A549 (cell line): Measurements from ENCODE around the gene KCNG4. TPM values are rescaled to one million over a fixed set of nuclear protein-coding genes. Genes with fewer than 3 reads are reported as not detected.

ENCODE experiments used
- ATAC-seq, 2 experiments: fragments of 200-7000 bp in 1 of 2; fragments of >200 bp in 1 of 2; cut with Nextera tagmentation in 1 of 2; cut with Tn5 transposase in 1 of 2; 3 replicates each; pipeline versions ENCODE4 v1.8.0 to v1.9.1; 2018 to 2020; ENCODE audit warnings: mild to moderate bottlenecking in 1 of 2, moderate library complexity in 1 of 2
- CTCF ChIA-PET: fragments of 300-600 bp; sonication (Branson Sonifier 250); formaldehyde crosslinking; extraction: SDS; loops from one replicate; lab custom pipeline; 2021; ENCODE audit warnings: antibody characterized with exemption, inconsistent platforms; lab: Yijun Ruan, JAX
- POLR2A ChIA-PET: fragments of 350-600 bp; formaldehyde crosslinking; extraction: SDS; loops from one replicate; lab custom pipeline; 2021; ENCODE audit warnings: antibody characterized with exemption, inconsistent platforms; lab: Yijun Ruan, JAX
- DNase-seq, 2 experiments: peaks; one replicate each; pipeline versions ENCODE4 v3.0.0 to v3.0.0-alpha.2; 2011 to 2016; ENCODE audit warnings: low read depth in 1 of 2, low spot score in 1 of 2
- FAIRE-seq: peaks from 2 replicates; lab custom pipeline; 2011; peaks lifted over from hg19 to GRCh38; lab: Jason Lieb, UNC
- H3K27ac ChIP-seq, 2 experiments: fragments of >200 bp; sonication (Bioruptor Twin); formaldehyde crosslinking; 3 replicates each; pipeline ENCODE4 v1.5.1; 2016 to 2017
- H3K4me1 ChIP-seq: fragments of >200 bp; sonication (Bioruptor Twin); formaldehyde crosslinking; 3 replicates; pipeline ENCODE4 v1.6.1; 2016
- H3K4me2 ChIP-seq: fragments of >200 bp; sonication (Bioruptor Twin); formaldehyde crosslinking; 3 replicates; pipeline ENCODE4 v1.6.1; 2016
- H3K4me3 ChIP-seq: fragments of >200 bp; sonication (Bioruptor Twin); formaldehyde crosslinking; 3 replicates; pipeline ENCODE4 v1.5.1; 2016
- H3K9me3 ChIP-seq: fragments of >200 bp; sonication (Bioruptor Twin); formaldehyde crosslinking; 3 replicates; pipeline ENCODE4 v1.6.1; 2016
- CBX2 ChIP-seq: fragments of 200-600 bp; sonication (generic); IDR thresholded peaks from 2 replicates; pipeline ENCODE4 v1.6.1; 2016; ENCODE audit warnings: low read depth, mild to moderate bottlenecking, borderline replicate concordance
- CBX8 ChIP-seq: fragments of 200-600 bp; sonication (generic); IDR thresholded peaks from 2 replicates; pipeline ENCODE4 v1.6.1; 2016
- CEBPB ChIP-seq, 2 experiments: fragments of >200 bp in 1 of 2; sonication (Bioruptor Twin) in 1 of 2; formaldehyde crosslinking in 1 of 2; IDR thresholded peaks; 2 replicates each; pipeline ENCODE4 v1.6.1; 2012 to 2016
- CHD4 ChIP-seq: fragments of 200-600 bp; sonication (generic); IDR thresholded peaks from 2 replicates; pipeline ENCODE4 v1.6.1; 2016; ENCODE audit warnings: antibody characterized with exemption, mild to moderate bottlenecking, borderline replicate concordance
- EHF ChIP-seq: fragments of 250-450 bp; sonication (Bioruptor Pico); IDR thresholded peaks from 2 replicates; pipeline ENCODE4 v1.5.0; 2020; ENCODE audit warnings: mild to moderate bottlenecking
- FOXS1 ChIP-seq: fragments of 250-450 bp; sonication (Bioruptor Pico); IDR thresholded peaks from 2 replicates; pipeline ENCODE4 v1.5.0; 2020; ENCODE audit warnings: mild to moderate bottlenecking, moderate library complexity
- GATA3 ChIP-seq: IDR thresholded peaks from 2 replicates; pipeline ENCODE4 v1.6.1; 2012; ENCODE audit warnings: borderline replicate concordance
- HEYL ChIP-seq: fragments of 250-450 bp; sonication (Bioruptor Pico); IDR thresholded peaks from 2 replicates; pipeline ENCODE4 v1.8.0; 2021; ENCODE audit warnings: mild to moderate bottlenecking, moderate library complexity
- HOXA7 ChIP-seq: fragments of 250-450 bp; sonication (Bioruptor Pico); IDR thresholded peaks from 2 replicates; pipeline ENCODE4 v1.5.0; 2020; ENCODE audit warnings: mild to moderate bottlenecking, moderate library complexity
- JUN ChIP-seq, 2 experiments: fragments of >200 bp; sonication (Bioruptor Twin); formaldehyde crosslinking; IDR thresholded peaks; 2 replicates in 1 of 2; 3 replicates in 1 of 2; pipeline ENCODE4 v1.6.1; 2016 to 2017
- KDM1A ChIP-seq: fragments of 200-600 bp; sonication (generic); IDR thresholded peaks from 2 replicates; pipeline ENCODE4 v1.6.1; 2016; ENCODE audit warnings: low read depth, mild to moderate bottlenecking
- KDM5A ChIP-seq: fragments of 200-600 bp; sonication (generic); IDR thresholded peaks from 2 replicates; pipeline ENCODE4 v1.6.1; 2016; ENCODE audit warnings: antibody characterized with exemption, mild to moderate bottlenecking
- MAZ ChIP-seq: fragments of 150-350 bp; IDR thresholded peaks from 2 replicates; pipeline ENCODE4 v1.6.1; 2014; ENCODE audit warnings: antibody characterized with exemption, low read depth, low read length, borderline replicate concordance
- MYC ChIP-seq: IDR thresholded peaks from 2 replicates; pipeline ENCODE4 v1.6.1; 2012; ENCODE audit warnings: mild to moderate bottlenecking, inconsistent platforms, low read length, improper control_type of control experiment, borderline replicate concordance
- NFE2L2 ChIP-seq: fragments of 150-350 bp; conservative IDR thresholded peaks from 2 replicates; pipeline ENCODE4 v1.6.1; 2014; ENCODE audit warnings: low read length
- POLR2A ChIP-seq: IDR thresholded peaks from 2 replicates; pipeline ENCODE4 v1.6.1; 2012; ENCODE audit warnings: mild to moderate bottlenecking, low read length
- POLR2AphosphoS2 ChIP-seq: conservative IDR thresholded peaks from 2 replicates; pipeline ENCODE4 v1.6.1; 2012; ENCODE audit warnings: low read length, improper control_type of control experiment, inconsistent platforms
- RAD21 ChIP-seq, 2 experiments: fragments of >200 bp in 1 of 2; sonication (Bioruptor Twin) in 1 of 2; formaldehyde crosslinking in 1 of 2; IDR thresholded peaks in 1 of 2; conservative IDR thresholded peaks in 1 of 2; 2 replicates in 1 of 2; 3 replicates in 1 of 2; pipeline ENCODE4 v1.6.1; 2012 to 2018; ENCODE audit warnings: inconsistent platforms in 1 of 2
- RCOR1 ChIP-seq: fragments of 150-350 bp; IDR thresholded peaks from 2 replicates; pipeline ENCODE4 v1.6.1; 2014; ENCODE audit warnings: antibody characterized with exemption, low read length, low read depth
- SMC3 ChIP-seq: fragments of >200 bp; sonication (Bioruptor Twin); formaldehyde crosslinking; IDR thresholded peaks from 3 replicates; pipeline ENCODE4 v1.6.1; 2018; ENCODE audit warnings: inconsistent platforms
- TFCP2L1 ChIP-seq: fragments of 250-450 bp; sonication (Bioruptor Pico); IDR thresholded peaks from 2 replicates; pipeline ENCODE4 v1.5.0; 2021; ENCODE audit warnings: mild to moderate bottlenecking
- TP53 ChIP-seq: fragments of 250-450 bp; sonication (Bioruptor Pico); IDR thresholded peaks from 2 replicates; pipeline ENCODE4 v1.5.0; 2021; ENCODE audit warnings: mild to moderate bottlenecking, moderate library complexity
- ZC3H11A ChIP-seq: fragments of 450-650 bp; IDR thresholded peaks from 2 replicates; pipeline ENCODE4 v1.6.1; 2014; ENCODE audit warnings: antibody characterized with exemption, mild to moderate bottlenecking
- ZFP36 ChIP-seq: fragments of 450-650 bp; IDR thresholded peaks from 2 replicates; pipeline ENCODE4 v1.6.1; 2014; ENCODE audit warnings: borderline replicate concordance; ENCODE audit not compliant: partially characterized antibody
- ZNF302 ChIP-seq: fragments of 250-450 bp; sonication (Bioruptor Pico); IDR thresholded peaks from 2 replicates; pipeline ENCODE4 v1.9.0; 2021; ENCODE audit warnings: inconsistent platforms, mild to moderate bottlenecking, moderate library complexity
- ZSCAN20 ChIP-seq: fragments of 250-450 bp; sonication (Bioruptor Pico); IDR thresholded peaks from 2 replicates; pipeline ENCODE4 v1.8.0; 2022; ENCODE audit warnings: mild to moderate bottlenecking, moderate library complexity
- WGBS: methylation state at CpG from one replicate; pipeline ENCODE4 v1.1.6; 2017; ENCODE audit errors: missing lambda C conversion rate; 5-methylcytosine and 5-hydroxymethylcytosine counted together
- polyA minus RNA-seq: library from RNA; depleted of rRNA, polyadenylated mRNA; stranded (reverse); fragments of >200 nt; gene quantifications from 2 replicates; pipeline ENCODE4 v1.2.3, GENCODE V29; 2011; rRNA and poly(A)+ RNA removed
- polyA plus RNA-seq, 4 experiments: library from polyadenylated mRNA; depleted of rRNA in 3 of 4; stranded (reverse); fragments of >200 nt; fragmentation: RNase III in 1 of 4; extraction: RNeasy Plus Mini Kit Qiagen cat#74134 plus additional on column Dnase treatment in 1 of 4; gene quantifications; 2 replicates in 3 of 4; 3 replicates in 1 of 4; pipeline ENCODE4 v1.2.3, GENCODE V29; 2011 to 2017
- TF ChIP-seq, protein P1 (sequence below): IDR thresholded peaks from 2 replicates; pipeline ENCODE4 v1.6.1; 2012; ENCODE audit warnings: low read depth, borderline replicate concordance
- TF ChIP-seq, protein P2 (sequence below): fragments of 200-600 bp; sonication (generic); IDR thresholded peaks from 2 replicates; pipeline ENCODE4 v1.6.1; 2016; ENCODE audit warnings: antibody characterized with exemption, mild to moderate bottlenecking, moderate library complexity

KCNG4 gene, protein sequence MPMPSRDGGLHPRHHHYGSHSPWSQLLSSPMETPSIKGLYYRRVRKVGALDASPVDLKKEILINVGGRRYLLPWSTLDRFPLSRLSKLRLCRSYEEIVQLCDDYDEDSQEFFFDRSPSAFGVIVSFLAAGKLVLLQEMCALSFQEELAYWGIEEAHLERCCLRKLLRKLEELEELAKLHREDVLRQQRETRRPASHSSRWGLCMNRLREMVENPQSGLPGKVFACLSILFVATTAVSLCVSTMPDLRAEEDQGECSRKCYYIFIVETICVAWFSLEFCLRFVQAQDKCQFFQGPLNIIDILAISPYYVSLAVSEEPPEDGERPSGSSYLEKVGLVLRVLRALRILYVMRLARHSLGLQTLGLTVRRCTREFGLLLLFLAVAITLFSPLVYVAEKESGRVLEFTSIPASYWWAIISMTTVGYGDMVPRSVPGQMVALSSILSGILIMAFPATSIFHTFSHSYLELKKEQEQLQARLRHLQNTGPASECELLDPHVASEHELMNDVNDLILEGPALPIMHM
- polyA plus RNA-seq (2011; rRNA removed) (not detected in 2 replicates), polyA plus RNA-seq (2017; fragmentation: RNase III; extraction: RNeasy Plus Mini Kit Qiagen cat#74134 plus additional on column Dnase treatment) (not detected in 3 replicates), polyA minus RNA-seq (not detected in 2 replicates)
- polyA plus RNA-seq (2012; cell fraction: cytosol; rRNA removed): not detected in 2 replicates
- 0.01 TPM in 1 of 2 replicates, not detected in the other for polyA plus RNA-seq (2012; cell fraction: nucleus; rRNA removed)

- H3K27ac ChIP-seq: no peak within 1 kb of the TSS
- no peaks in the 10 kb centered on the region for H3K4me1 ChIP-seq
- 40% methylated on average over 3 of the region's 7 CpGs for WGBS
- TF ChIP-seq RCOR1 (no peak), TP53 (no peak), CHD4 (no peak), KDM1A (no peak), HOXA7 (no peak), KDM5A (no peak), SMC3 (no peak), JUN (IDR thresholded peaks at IDR 0.05) (no peak), RAD21 (conservative IDR thresholded peaks at IDR 0.05 in 1 of 2, IDR thresholded peaks at IDR 0.05 in 1 of 2) (no peak), POLR2AphosphoS2 (no peak), EHF (CRISPR knock-in tag) (no peak), ZNF302 (CRISPR knock-in tag) (no peak), GATA3 (no peak), TFCP2L1 (CRISPR knock-in tag) (no peak), POLR2A (no peak), HEYL (CRISPR knock-in tag) (no peak)
- TF ChIP-seq, protein P1, sequence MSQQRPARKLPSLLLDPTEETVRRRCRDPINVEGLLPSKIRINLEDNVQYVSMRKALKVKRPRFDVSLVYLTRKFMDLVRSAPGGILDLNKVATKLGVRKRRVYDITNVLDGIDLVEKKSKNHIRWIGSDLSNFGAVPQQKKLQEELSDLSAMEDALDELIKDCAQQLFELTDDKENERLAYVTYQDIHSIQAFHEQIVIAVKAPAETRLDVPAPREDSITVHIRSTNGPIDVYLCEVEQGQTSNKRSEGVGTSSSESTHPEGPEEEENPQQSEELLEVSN: no peak
- TF ChIP-seq, all 56 proteins: peak for 0
- Histone ChIP-seq H3K4me3 (no peak within 1 kb of the TSS), H3K4me2 (no peak within 1 kb of the TSS), H3K9me3 (no peaks in the 10 kb centered on the region; the same call in 2 of the 3 replicates)
- no peak for ATAC-seq
- POLR2A ChIA-PET: no interaction called here
- DNase-seq: no peak
- no peak for FAIRE-seq
- CTCF ChIA-PET: interaction anchor here (0.8 to 1.4 kb wide), 5 partner anchors 9 to 432 kb away, joined by 3 to 4 read pairs (median 4); partner anchors contain the start of gene TAF1C
These were observed at the start of gene KCNG4 for GRCh38 chr16:84239909-84240308. Gene KCNG4, minus strand, starts transcription at chr16:84240012. Its CDS starts 2,527 bp downstream, at chr16:84237485.

DNA sequence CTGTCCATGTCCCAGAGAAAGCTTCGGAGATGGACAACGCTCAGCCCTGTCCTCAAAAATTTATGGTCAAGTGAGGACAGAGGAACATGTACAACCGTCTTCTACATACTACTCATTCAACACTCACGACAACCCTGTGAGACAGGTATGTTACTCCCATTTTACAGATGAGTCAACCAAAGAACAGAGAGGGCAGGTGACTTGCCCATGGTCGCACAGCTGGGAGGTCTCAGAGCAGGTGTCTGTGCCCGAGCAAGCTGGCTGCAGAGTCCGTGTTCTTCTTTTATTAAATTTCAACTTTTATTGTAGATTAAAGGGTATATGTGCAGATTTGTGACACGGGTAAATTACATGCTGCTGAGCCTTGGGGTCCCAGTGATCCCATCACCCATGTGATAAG, 49.1 kb upstream of the KCNG4 start:
- Histone ChIP-seq H3K4me3 (no peak overlapping the region), H3K4me2 (no peak overlapping the region), H3K27ac (no peak overlapping the region), H3K4me1 (0 out of 3 replicates have a peak, but pooled peaks cover 4% of the 10 kb centered on the region), H3K9me3 (0 out of 3 replicates have a peak, but pooled peaks cover 4% of the 10 kb centered on the region)
- WGBS: 42% methylated on average over 8 of the region's 8 CpGs
- FAIRE-seq (no peak), DNase-seq (no peak), ATAC-seq (no peak)
- CTCF ChIA-PET: interaction anchor here (0.6 to 6.4 kb wide), 4 partner anchors 11 to 437 kb away, joined by 3 to 49 read pairs (median 3); no protein-coding TSS in a partner anchor
- no peak for TF ChIP-seq FOXS1
- TF ChIP-seq ZFP36: peak; percentile 26
- POLR2A ChIA-PET: no interaction called here

DNA sequence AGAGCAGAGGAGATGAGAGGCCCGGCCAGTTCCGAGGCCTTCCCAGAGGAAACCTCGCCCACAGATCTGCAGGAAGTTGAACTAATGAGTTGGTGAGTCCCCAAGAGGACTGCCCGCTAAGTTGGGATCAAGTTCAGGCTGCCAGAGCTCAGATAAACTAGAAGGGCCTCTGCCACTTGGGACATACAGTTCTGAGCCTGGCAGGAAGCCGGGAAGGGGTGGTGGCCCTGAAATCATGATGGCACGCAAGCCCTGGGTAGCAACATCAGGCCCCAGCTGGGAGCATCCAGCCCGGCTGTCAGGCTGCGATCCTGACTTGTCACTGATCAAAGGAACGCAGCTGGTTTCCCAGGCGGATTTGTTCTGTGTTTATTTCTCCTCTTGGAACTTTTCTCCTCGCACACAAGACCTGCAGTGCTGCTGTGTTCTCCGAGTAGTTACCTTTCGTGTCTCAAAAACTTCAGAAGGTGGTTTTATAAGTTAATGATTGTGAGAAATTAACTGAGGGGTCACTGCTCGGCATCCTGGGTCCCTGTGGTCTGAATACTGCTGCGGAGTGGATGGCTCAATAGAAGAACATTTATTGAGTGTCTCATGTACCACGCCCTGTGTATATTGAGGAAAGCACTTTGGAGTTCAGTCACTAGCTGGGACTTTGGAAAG, 46.9 kb upstream of the KCNG4 start:
- 0 out of 3 replicates have a peak, but pooled peaks cover 4% of the 10 kb centered on the region for H3K9me3 ChIP-seq
- POLR2A ChIA-PET: no interaction called here
- H3K27ac ChIP-seq: no peak overlapping the region
- WGBS: 73% methylated on average over 16 of the region's 16 CpGs
- DNase-seq: no peak
- H3K4me3 ChIP-seq: no peak overlapping the region
- 0 out of 3 replicates have a peak, but pooled peaks cover 5% of the 10 kb centered on the region for H3K4me1 ChIP-seq
- FAIRE-seq: no peak
- ATAC-seq: no peak
- CTCF ChIA-PET: interaction anchor here (0.6 to 6.4 kb wide), 3 partner anchors 9 to 198 kb away, joined by 3 to 49 read pairs (median 5); no protein-coding TSS in a partner anchor
- no peak overlapping the region for H3K4me2 ChIP-seq
- TF ChIP-seq CEBPB (IDR thresholded peaks at IDR 0.05): no peak
- no peak for TF ChIP-seq CBX8
- no peak for TF ChIP-seq ZSCAN20 (CRISPR knock-in tag)
- no peak for TF ChIP-seq TFCP2L1 (CRISPR knock-in tag)
- no peak for TF ChIP-seq ZC3H11A
- TF ChIP-seq MYC: no peak
- no peak for TF ChIP-seq CHD4
- no peak for TF ChIP-seq CBX2
- TF ChIP-seq NFE2L2: no peak
- TF ChIP-seq, protein P1: no peak
- TF ChIP-seq MAZ: no peak
- TF ChIP-seq, protein P2, sequence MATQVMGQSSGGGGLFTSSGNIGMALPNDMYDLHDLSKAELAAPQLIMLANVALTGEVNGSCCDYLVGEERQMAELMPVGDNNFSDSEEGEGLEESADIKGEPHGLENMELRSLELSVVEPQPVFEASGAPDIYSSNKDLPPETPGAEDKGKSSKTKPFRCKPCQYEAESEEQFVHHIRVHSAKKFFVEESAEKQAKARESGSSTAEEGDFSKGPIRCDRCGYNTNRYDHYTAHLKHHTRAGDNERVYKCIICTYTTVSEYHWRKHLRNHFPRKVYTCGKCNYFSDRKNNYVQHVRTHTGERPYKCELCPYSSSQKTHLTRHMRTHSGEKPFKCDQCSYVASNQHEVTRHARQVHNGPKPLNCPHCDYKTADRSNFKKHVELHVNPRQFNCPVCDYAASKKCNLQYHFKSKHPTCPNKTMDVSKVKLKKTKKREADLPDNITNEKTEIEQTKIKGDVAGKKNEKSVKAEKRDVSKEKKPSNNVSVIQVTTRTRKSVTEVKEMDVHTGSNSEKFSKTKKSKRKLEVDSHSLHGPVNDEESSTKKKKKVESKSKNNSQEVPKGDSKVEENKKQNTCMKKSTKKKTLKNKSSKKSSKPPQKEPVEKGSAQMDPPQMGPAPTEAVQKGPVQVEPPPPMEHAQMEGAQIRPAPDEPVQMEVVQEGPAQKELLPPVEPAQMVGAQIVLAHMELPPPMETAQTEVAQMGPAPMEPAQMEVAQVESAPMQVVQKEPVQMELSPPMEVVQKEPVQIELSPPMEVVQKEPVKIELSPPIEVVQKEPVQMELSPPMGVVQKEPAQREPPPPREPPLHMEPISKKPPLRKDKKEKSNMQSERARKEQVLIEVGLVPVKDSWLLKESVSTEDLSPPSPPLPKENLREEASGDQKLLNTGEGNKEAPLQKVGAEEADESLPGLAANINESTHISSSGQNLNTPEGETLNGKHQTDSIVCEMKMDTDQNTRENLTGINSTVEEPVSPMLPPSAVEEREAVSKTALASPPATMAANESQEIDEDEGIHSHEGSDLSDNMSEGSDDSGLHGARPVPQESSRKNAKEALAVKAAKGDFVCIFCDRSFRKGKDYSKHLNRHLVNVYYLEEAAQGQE: no peak
- TF ChIP-seq POLR2A: no peak
